Astrocyte (in vitro differentiated cells and primary cell): Measurements from ENCODE around the gene KIF24. TPM values are rescaled to one million over a fixed set of nuclear protein-coding genes. Genes with fewer than 3 reads are reported as not detected.
"Not testable (repeated sequence)": the region's sequence is repeated elsewhere in the genome, so short reads cannot be mapped to it uniquely, and the experiment has no call there.

Experiments used
- DNase-seq: peaks from one replicate; pipeline ENCODE4 v3.0.0-alpha.2; 2010; ENCODE audit warnings: low read depth
- FAIRE-seq: peaks from 2 replicates; lab custom pipeline; 2011; peaks lifted over from hg19 to GRCh38; lab: Jason Lieb, UNC
- H2AFZ ChIP-seq: 2 replicates; pipeline ENCODE4 v1.6.0; 2012; ENCODE audit warnings: low read depth, low read length, inconsistent platforms
- H3K27ac ChIP-seq: 2 replicates; pipeline ENCODE4 v1.5.1; 2011; ENCODE audit warnings: low read depth, low read length, inconsistent platforms
- H3K27me3 ChIP-seq: 2 replicates; pipeline ENCODE4 v1.6.0; 2011; ENCODE audit warnings: low read length, inconsistent platforms; ENCODE audit not compliant: insufficient read depth
- H3K36me3 ChIP-seq: 2 replicates; pipeline ENCODE4 v1.5.1; 2011; ENCODE audit warnings: low read length, inconsistent platforms; ENCODE audit not compliant: insufficient read depth
- H3K4me1 ChIP-seq: 2 replicates; pipeline ENCODE4 v1.5.1; 2011; ENCODE audit warnings: low read length, inconsistent platforms; ENCODE audit not compliant: insufficient read depth
- H3K4me2 ChIP-seq: 2 replicates; pipeline ENCODE4 v1.6.0; 2012; ENCODE audit warnings: low read length, inconsistent platforms
- H3K4me3 ChIP-seq: 2 replicates; pipeline ENCODE4 v1.5.1; 2011; ENCODE audit warnings: low read depth, mild to moderate bottlenecking, low read length, inconsistent platforms; ENCODE audit not compliant: insufficient read depth
- H3K79me2 ChIP-seq: 2 replicates; pipeline ENCODE4 v1.6.0; 2012; ENCODE audit warnings: mild to moderate bottlenecking, low read length, inconsistent platforms; ENCODE audit not compliant: insufficient read depth
- H3K9ac ChIP-seq: 2 replicates; pipeline ENCODE4 v1.6.0; 2012; ENCODE audit warnings: mild to moderate bottlenecking, low read length, inconsistent platforms
- H3K9me3 ChIP-seq: 2 replicates; pipeline ENCODE4 v1.5.1; 2012; ENCODE audit warnings: low read depth, mild to moderate bottlenecking, low read length, inconsistent platforms; ENCODE audit not compliant: insufficient read depth
- H4K20me1 ChIP-seq: 2 replicates; pipeline ENCODE4 v1.6.0; 2012; ENCODE audit warnings: low read length, inconsistent platforms; ENCODE audit not compliant: insufficient read depth
- H3K27ac Mint-ChIP-seq: one replicate; pipeline ENCODE4 v1.8.0; 2021; ENCODE audit warnings: mild to moderate bottlenecking, mixed read lengths; ENCODE audit not compliant: unreplicated experiment
- H3K27me3 Mint-ChIP-seq: one replicate; pipeline ENCODE4 v1.8.0; 2021; ENCODE audit warnings: low read depth, mixed read lengths; ENCODE audit not compliant: unreplicated experiment
- H3K36me3 Mint-ChIP-seq: one replicate; pipeline ENCODE4 v1.8.0; 2021; ENCODE audit warnings: low read depth, mixed read lengths; ENCODE audit not compliant: unreplicated experiment
- H3K4me1 Mint-ChIP-seq: one replicate; pipeline ENCODE4 v1.8.0; 2021; ENCODE audit warnings: low read depth, mixed read lengths; ENCODE audit not compliant: unreplicated experiment
- H3K4me3 Mint-ChIP-seq: one replicate; pipeline ENCODE4 v1.8.0; 2021; ENCODE audit warnings: mild to moderate bottlenecking, moderate library complexity, mixed read lengths; ENCODE audit not compliant: unreplicated experiment
- H3K9me3 Mint-ChIP-seq: one replicate; pipeline ENCODE4 v1.8.0; 2021; ENCODE audit warnings: mild to moderate bottlenecking, mixed read lengths; ENCODE audit not compliant: unreplicated experiment
- EZH2 ChIP-seq: IDR thresholded peaks from 2 replicates; pipeline ENCODE4 v1.6.1; 2012; ENCODE audit warnings: mild to moderate bottlenecking, low read length, inconsistent platforms; ENCODE audit not compliant: insufficient read depth
- total RNA-seq: library from RNA; stranded (reverse); gene quantifications from 2 replicates; pipeline ENCODE4 v1.2.1, GENCODE V29; 2021
- TF ChIP-seq, protein P1 (sequence below): IDR thresholded peaks from 2 replicates; pipeline ENCODE4 v1.5.1; 2011; ENCODE audit warnings: low read depth, mild to moderate bottlenecking, inconsistent platforms, low read length, moderate library complexity; ENCODE audit not compliant: insufficient read depth

The KIF24 gene
- total RNA-seq, 1 donor from 2014 or later = 0.86 TPM

DNA sequence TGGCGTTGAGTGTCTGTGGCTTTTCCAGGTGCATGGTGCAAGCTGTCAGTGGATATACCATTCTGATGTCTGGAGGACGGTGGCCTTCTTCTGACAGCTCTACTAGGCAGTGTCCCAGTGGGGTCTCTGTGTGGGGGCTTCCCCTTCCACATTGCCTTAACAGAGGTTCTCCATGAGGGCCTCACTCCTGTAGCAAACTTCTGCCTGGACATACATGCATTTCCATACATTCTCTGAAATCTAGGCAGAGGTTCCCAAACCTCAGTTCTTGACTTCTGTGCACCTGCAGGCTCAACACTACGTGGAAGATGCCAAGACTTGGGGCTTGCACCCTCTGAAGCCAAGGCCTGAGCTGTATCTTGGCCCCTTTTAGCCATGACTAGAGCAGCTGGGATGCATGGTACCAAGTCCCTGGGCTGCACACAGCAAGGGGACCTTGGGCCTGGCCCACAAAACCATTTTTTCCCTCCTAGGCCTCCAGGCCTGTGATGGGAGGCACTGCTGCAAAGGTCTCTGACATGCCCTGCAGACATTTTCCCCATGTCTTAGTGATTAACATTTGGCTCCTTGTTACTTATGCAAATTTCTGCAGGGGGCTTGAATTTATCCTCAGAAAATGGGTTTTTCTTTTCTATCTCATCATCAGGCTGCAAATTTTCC, 38.8 kb upstream of the KIF24 start:
- not testable (repeated sequence) for FAIRE-seq, H3K36me3 ChIP-seq, H3K4me3 Mint-ChIP-seq, H3K79me2 ChIP-seq, H3K27ac Mint-ChIP-seq, H3K4me3 ChIP-seq, H3K27ac ChIP-seq, DNase-seq, H2AFZ ChIP-seq, H3K9ac ChIP-seq, H3K4me2 ChIP-seq, H3K27me3 ChIP-seq, H3K4me1 ChIP-seq, H3K27me3 Mint-ChIP-seq, H3K4me1 Mint-ChIP-seq, H4K20me1 ChIP-seq
- Mint-ChIP-seq H3K9me3 (peaks cover 19% of the 10 kb centered on the region), H3K36me3 (peaks cover 33% of the 10 kb centered on the region)
- peaks cover 15% of the 10 kb centered on the region for H3K9me3 ChIP-seq

DNA sequence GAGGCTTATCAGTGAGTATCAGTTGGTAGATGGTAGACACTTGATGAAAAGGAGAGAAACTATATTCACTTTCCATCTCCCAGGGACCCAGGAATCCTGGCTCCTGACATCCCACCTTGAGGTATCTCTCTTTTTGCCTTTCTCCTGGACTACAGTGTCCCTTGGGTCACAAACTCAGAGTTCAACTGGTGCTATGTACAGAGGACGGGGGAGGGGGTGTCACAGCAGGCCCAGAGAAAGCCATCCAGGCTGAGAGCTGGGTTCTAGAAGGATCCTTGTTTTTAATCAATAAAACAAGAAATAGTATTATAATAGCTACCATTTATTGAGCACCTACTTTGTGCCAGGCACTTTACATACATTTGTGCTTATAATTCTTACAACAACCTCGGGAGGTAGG, 37.3 kb upstream of the KIF24 start:
- H3K27ac ChIP-seq = no peak overlapping the region
- no peaks in the 10 kb centered on the region for H3K36me3 ChIP-seq
- DNase-seq (no peak), FAIRE-seq (no peak)
- no peaks in the 10 kb centered on the region for H3K4me1 ChIP-seq
- H3K4me3 ChIP-seq = no peak overlapping the region
- no peak overlapping the region for H3K4me2 ChIP-seq
- peaks cover 28% of the 10 kb centered on the region for H3K36me3 Mint-ChIP-seq
- no peak overlapping the region for H3K27ac Mint-ChIP-seq
- H3K79me2 ChIP-seq = no peaks in the 10 kb centered on the region
- peaks cover 2% of the 10 kb centered on the region for H3K4me1 Mint-ChIP-seq
- no peak overlapping the region for H3K9ac ChIP-seq
- H2AFZ ChIP-seq = no peak overlapping the region
- H3K9me3 Mint-ChIP-seq = peaks cover 19% of the 10 kb centered on the region
- no peaks in the 10 kb centered on the region for H4K20me1 ChIP-seq
- H3K27me3 ChIP-seq = no peaks in the 10 kb centered on the region
- no peak for TF ChIP-seq EZH2
- TF ChIP-seq, protein P1, sequence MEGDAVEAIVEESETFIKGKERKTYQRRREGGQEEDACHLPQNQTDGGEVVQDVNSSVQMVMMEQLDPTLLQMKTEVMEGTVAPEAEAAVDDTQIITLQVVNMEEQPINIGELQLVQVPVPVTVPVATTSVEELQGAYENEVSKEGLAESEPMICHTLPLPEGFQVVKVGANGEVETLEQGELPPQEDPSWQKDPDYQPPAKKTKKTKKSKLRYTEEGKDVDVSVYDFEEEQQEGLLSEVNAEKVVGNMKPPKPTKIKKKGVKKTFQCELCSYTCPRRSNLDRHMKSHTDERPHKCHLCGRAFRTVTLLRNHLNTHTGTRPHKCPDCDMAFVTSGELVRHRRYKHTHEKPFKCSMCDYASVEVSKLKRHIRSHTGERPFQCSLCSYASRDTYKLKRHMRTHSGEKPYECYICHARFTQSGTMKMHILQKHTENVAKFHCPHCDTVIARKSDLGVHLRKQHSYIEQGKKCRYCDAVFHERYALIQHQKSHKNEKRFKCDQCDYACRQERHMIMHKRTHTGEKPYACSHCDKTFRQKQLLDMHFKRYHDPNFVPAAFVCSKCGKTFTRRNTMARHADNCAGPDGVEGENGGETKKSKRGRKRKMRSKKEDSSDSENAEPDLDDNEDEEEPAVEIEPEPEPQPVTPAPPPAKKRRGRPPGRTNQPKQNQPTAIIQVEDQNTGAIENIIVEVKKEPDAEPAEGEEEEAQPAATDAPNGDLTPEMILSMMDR = no peak
- peaks cover 5% of the 10 kb centered on the region for H3K9me3 ChIP-seq
- H3K27me3 Mint-ChIP-seq = peaks cover 2% of the 10 kb centered on the region
- no peak overlapping the region for H3K4me3 Mint-ChIP-seq

GRCh38 chr9:34365282-34365681, 36.2 kb upstream of the KIF24 start:
- no peaks in the 10 kb centered on the region for H3K4me1 ChIP-seq
- Mint-ChIP-seq H3K36me3 (peaks cover 23% of the 10 kb centered on the region), H3K27me3 (peaks cover 2% of the 10 kb centered on the region), H3K9me3 (peaks cover 19% of the 10 kb centered on the region), H3K27ac (no peak overlapping the region), H3K4me3 (no peak overlapping the region), H3K4me1 (peaks cover 2% of the 10 kb centered on the region)
- H3K27ac ChIP-seq = no peak overlapping the region
- H3K27me3 ChIP-seq = no peaks in the 10 kb centered on the region
- no peak for TF ChIP-seq EZH2
- TF ChIP-seq, protein P1 = no peak
- no peaks in the 10 kb centered on the region for H3K36me3 ChIP-seq
- H3K9me3 ChIP-seq = no peaks in the 10 kb centered on the region
- H2AFZ ChIP-seq = no peak overlapping the region
- FAIRE-seq (no peak), DNase-seq (no peak)
- H3K79me2 ChIP-seq = no peaks in the 10 kb centered on the region
- H4K20me1 ChIP-seq = no peaks in the 10 kb centered on the region
- no peak overlapping the region for H3K9ac ChIP-seq
- no peak overlapping the region for H3K4me3 ChIP-seq
- no peak overlapping the region for H3K4me2 ChIP-seq
